GM20000 (cell line): ENCODE measurements around the gene LRRC8E.
A peak's percentile ranks its signal among the peaks of the same experiment; 100 is the strongest.
"Not testable (repeated sequence)": the region's sequence is repeated elsewhere in the genome, so short reads cannot be mapped to it uniquely, and the experiment has no call there.

Source experiments
- DNase-seq: peaks from one replicate; pipeline ENCODE4 v3.0.0; 2012; ENCODE audit warnings: low spot score
- CTCF ChIP-seq: IDR thresholded peaks from 2 replicates; pipeline ENCODE4 v1.5.1; 2012; ENCODE audit warnings: mild to moderate bottlenecking, control low read depth; ENCODE audit errors: extremely low read depth, missing control alignments

The LRRC8E gene

GRCh38 chr19:7887408-7888144 is 734 bp upstream of the LRRC8E start:
- no peak for DNase-seq
- TF ChIP-seq CTCF = no peak

DNA sequence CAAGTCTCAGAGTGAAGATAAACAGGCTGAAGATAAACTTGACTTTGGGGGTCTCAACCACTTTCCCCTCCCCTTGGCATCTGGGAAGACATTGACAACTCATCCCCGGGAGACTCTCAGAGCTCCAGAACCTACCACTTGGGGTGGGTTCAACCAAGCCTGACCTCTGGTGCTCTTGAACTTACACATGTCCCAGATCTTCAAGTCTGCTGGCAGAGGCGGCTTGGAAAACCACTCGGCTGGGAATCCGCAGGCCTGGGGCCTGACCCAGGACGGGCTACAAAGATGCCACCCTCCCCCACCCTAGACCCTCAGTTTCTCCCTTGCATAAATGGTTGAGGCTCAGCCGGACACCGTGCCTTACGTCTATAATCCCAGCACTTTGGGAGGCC is 512 bp downstream of the LRRC8E start:
- no peak for TF ChIP-seq CTCF
- peak; percentile 19 for DNase-seq

- not testable (repeated sequence) for DNase-seq
Observed at GRCh38 chr19:7893362-7894101, 5.2 kb downstream of the LRRC8E start.

DNA sequence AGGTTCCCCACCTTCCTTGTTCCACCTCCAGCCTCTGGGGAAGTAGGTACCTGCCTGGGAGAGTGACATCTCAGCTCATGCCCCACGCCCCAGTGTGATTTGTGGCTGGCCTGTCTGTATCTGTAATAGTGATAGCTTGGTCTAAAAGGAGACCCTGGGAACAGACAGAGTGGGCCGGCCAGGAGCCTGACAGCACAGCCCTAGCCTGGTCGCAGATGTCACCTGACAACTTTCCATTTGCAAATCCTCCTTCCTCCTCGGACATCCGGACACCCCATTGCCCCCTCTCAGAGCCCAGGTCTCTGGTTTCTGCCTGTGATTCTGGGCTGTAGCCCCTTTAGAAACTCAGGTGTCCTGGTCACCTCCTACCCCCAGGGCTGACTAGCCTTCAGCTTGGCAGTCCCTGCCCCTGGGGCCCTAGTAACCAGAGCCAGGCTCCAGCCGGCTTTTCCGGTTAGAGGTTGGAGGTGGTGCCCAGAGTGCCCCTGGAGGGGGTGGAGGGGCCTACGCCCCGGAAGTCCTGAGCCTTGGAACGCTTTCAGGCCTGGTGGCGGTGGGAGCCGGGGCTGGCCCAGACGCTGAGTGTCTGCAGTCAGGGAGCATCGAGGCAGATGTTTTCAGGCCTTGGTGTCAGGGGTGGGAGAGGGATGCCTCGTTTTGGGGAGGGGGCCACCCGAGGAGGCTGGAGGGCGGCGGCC is 6.5 kb downstream of the LRRC8E start:
- TF ChIP-seq CTCF = no peak
- DNase-seq = no peak

DNA sequence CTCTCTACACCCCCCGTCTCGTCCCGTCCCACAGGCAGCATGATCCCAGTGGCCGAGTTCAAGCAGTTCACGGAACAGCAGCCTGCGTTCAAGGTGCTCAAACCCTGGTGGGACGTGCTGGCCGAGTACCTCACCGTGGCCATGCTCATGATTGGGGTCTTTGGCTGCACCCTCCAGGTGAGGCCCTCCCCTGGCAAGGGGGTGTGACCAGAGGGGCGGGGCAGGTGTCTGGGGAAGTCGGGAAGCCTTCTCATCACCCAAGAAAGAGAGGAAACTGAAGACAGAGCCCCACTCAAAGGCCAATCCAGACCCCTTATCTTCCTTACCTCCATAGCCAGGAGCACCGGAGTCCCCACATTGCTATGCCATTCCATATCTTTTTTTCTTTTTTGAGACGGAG is 7.3 kb downstream of the LRRC8E start:
- TF ChIP-seq CTCF = no peak
- DNase-seq = no peak

DNA sequence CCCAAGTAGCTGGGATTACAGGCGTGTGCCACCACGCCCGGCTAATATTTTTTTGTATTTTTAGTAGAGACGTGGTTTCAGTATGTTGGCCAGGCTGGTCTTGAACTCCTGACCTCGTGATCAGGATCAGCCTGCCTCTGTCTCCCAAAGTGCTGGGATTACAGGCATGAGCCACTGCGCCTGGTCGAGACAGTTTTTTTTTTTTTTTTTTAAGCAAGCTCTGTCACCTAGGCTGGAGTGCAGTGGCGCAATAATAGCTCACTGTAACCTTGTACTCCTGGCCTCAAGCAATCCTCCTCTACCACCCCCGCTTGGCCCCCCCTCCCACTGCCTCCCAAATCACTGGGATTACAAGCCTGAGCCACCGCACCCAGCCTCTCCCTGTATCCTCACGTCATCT is 9.0 kb downstream of the LRRC8E start:
- no peak for TF ChIP-seq CTCF
- DNase-seq = no peak

- DNase-seq = no peak
- no peak for TF ChIP-seq CTCF
Observed at GRCh38 chr19:7898967-7899366, 10.7 kb downstream of the LRRC8E start.
